Renal cortex interstitium (tissue), 11 donors: Measurements from ENCODE around the gene FRK. TPM values are rescaled to one million over a fixed set of nuclear protein-coding genes. Genes with fewer than 3 reads are reported as not detected.
"Not testable (repeated sequence)": the region's sequence is repeated elsewhere in the genome, so short reads cannot be mapped to it uniquely, and the experiment has no call there.

Source experiments
- DNase-seq, 11 donors: peaks; one replicate each; pipeline ENCODE4 v3.0.0-alpha.2; 2013; ENCODE audit warnings: low read depth in 9 of 11, low spot score in 4 of 11; ENCODE audit errors: extremely low read depth in 1 of 11
- polyA plus RNA-seq, 3 donors: library from polyadenylated mRNA; unstranded; fragments of 120-200 nt; gene quantifications; one replicate each; pipeline ENCODE4 v1.2.1, GENCODE V29; 2013; ENCODE audit not compliant: insufficient read length in 3 of 3

FRK gene
- polyA plus RNA-seq, 3 donors, result 3.8 to 8.3 (median 4.9) TPM

- no peak for DNase-seq
These were observed 84.3 kb downstream of the FRK start for GRCh38 chr6:115976321-115976870.

GRCh38 chr6:115972679-115973078 is 88.0 kb downstream of the FRK start:
- DNase-seq, result no peak

- no peak for DNase-seq
These were observed 88.9 kb downstream of the FRK start for GRCh38 chr6:115971785-115972184.

GRCh38 chr6:115969930-115970273 is 90.8 kb downstream of the FRK start:
- no peak for DNase-seq

GRCh38 chr6:115969207-115969929 is 91.3 kb downstream of the FRK start:
- no peak for DNase-seq

GRCh38 chr6:115960286-115960685 is 100.4 kb downstream of the FRK start:
- DNase-seq, result not testable (repeated sequence)

GRCh38 chr6:115958958-115959357 is 101.7 kb downstream of the FRK start:
- no peak for DNase-seq

- DNase-seq, result no peak
These were observed 106.0 kb downstream of the FRK start for GRCh38 chr6:115954740-115955139.

GRCh38 chr6:115948751-115949150 is 111.9 kb downstream of the FRK start:
- DNase-seq, result no peak

- no peak for DNase-seq
These were observed 112.6 kb downstream of the FRK start for GRCh38 chr6:115947966-115948541.

- no peak for DNase-seq
These were observed 114.9 kb downstream of the FRK start for GRCh38 chr6:115945812-115946211.

- no peak for DNase-seq
These were observed 115.4 kb downstream of the FRK start for GRCh38 chr6:115945306-115945705.

- not testable (repeated sequence) for DNase-seq
These were observed 115.9 kb downstream of the FRK start for GRCh38 chr6:115944829-115945228.

- not testable (repeated sequence) for DNase-seq
These were observed 123.2 kb downstream of the FRK start for GRCh38 chr6:115937502-115937901.

GRCh38 chr6:115935361-115935760 is 125.3 kb downstream of the FRK start:
- DNase-seq, result no peak

GRCh38 chr6:115934829-115935228 is 125.9 kb downstream of the FRK start:
- no peak for DNase-seq

- DNase-seq, result no peak
These were observed 126.5 kb downstream of the FRK start for GRCh38 chr6:115934145-115934544.

- no peak for DNase-seq
These were observed 128.2 kb downstream of the FRK start for GRCh38 chr6:115932481-115932880.

- not testable (repeated sequence) for DNase-seq
These were observed 132.7 kb downstream of the FRK start for GRCh38 chr6:115928000-115928399.

GRCh38 chr6:115922971-115923370 is 137.7 kb downstream of the FRK start:
- no peak for DNase-seq

- no peak for DNase-seq
These were observed 146.6 kb downstream of the FRK start for GRCh38 chr6:115914098-115914497.
